Skin epidermis (tissue), 12 donors: ENCODE measurements around the gene SLC38A10.
"Not testable (repeated sequence)": the region's sequence is repeated elsewhere in the genome, so short reads cannot be mapped to it uniquely, and the experiment has no call there.

ENCODE experiments used
- H3K27ac ChIP-seq, 21 experiments: fragments of 200-600 bp; sonication (generic) in 11 of 21; one replicate each; pipeline ENCODE4 v1.5.0; 2020; ENCODE audit warnings: mild to moderate bottlenecking in 3 of 21, inconsistent platforms in 2 of 21, moderate library complexity in 2 of 21
- H3K4me3 ChIP-seq, 7 experiments: fragments of 200-600 bp; sonication (generic) in 2 of 7; one replicate each; pipeline ENCODE4 v1.5.0; 2020; ENCODE audit warnings: inconsistent platforms in 2 of 7, mild to moderate bottlenecking in 2 of 7, moderate library complexity in 1 of 7

Gene SLC38A10

DNA sequence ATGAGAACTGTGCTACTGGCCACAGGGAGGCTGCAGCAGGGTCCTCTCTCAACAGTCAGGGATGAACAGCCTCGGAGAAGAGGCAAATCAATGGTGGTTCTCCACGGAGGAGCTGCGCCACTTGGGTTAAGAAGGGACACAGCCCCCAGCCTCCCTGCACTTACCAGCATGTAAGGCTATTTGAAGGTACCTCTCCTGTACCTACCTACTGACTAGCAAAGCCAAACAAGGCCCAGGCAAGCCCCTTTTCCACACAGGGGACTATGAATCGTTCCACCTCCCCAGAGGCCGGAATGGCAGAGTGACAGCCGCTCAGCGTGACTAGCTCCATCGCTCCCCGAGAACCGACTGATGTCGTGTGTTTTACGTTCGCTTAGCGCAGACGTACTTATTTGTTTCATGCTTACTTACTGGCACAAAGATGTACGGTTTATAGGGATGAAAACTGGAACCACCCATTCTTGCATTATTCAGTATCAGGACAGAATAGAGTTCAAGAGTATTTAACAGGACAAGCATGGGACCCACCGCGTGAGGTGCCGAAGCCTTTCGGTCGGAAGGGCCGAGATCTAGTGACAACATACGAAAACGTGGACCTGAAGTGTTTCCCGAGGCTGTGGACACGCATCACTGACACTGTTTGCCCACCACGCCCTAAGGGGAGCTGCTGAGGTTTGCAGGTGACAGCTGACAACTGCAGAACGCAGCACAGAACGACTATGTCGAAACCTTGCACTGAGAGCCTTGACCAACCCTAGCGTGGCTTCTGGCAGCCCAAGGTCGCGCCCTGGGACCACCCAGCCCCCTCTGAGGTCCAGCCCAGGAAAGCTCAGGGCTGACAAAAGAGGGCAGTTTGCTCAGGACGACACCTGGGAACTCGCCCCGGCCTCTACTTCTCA, 57.3 kb downstream of the SLC38A10 start:
- Histone ChIP-seq H3K4me3 (peak overlapping the region; percentile 81 to 100 (median 93)), H3K27ac (peak overlapping the region in 18 of 21 experiments; percentile 67 to 94 (median 87))

DNA sequence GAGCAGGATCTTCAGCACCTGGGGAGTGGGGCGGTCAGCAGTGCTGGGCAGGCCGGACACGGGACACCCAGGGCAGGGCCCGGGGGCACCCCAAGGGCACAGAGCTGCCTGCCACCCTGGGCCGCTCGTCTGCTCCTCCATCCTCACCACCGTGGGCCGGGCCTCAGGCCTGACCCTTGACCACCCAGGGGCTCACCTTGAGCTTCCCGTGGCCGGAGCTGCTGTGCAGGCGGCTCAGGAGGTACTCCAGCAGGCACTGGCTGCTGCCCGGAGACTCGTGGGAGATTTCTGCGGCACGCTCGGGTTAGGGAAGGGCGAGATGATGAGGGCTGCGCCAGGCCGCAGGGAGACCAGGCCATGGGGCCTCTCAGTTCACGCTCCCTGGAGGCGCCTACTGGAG, 58.3 kb downstream of the SLC38A10 start:
- Histone ChIP-seq H3K27ac (no peak overlapping the region), H3K4me3 (no peak overlapping the region)

DNA sequence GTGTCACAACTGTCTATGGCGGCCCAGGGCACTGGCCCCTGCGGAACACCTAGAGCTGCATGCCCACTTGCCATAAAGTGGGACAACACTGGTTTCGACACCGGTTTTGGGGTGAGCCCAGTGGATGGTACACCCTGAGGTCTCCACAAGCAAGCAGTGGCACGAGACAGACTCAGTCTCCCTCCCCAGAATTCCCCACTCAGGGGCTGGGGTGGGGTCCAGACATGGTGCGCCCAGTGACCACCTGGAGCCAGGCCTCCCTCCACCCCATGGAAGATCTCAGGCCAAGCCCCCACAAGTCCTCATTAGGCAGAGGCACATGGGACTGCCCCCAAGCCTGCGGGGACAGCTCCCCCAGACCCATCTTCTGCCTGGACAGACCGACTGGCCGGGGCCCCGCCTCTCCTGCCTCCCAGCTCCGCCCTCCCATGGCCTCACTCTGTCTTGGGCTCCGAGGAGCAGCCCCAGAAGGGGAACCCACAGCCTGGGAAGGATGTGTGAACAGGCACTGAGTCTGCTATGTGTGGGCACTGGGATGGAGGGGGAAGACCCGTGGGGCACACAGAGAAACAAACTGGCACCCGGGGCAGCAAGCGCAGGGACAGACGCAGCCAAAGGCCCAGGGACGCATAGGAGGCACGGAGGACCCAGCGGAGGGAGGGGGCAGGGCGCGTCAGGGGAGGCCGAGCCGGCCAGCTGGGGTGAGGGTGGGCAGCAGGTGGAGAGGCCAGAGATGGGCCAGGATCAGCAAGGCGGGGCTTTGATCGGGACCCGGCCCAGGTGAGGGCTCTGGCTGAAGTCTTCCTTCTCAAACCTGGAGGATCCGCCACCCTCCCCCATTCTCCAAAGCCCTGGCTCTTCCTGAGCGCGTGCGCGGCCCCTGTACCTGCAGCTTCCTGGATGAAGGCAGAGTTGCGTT, 59.0 kb downstream of the SLC38A10 start:
- no peak overlapping the region for H3K4me3 ChIP-seq
- no peak overlapping the region for H3K27ac ChIP-seq

DNA sequence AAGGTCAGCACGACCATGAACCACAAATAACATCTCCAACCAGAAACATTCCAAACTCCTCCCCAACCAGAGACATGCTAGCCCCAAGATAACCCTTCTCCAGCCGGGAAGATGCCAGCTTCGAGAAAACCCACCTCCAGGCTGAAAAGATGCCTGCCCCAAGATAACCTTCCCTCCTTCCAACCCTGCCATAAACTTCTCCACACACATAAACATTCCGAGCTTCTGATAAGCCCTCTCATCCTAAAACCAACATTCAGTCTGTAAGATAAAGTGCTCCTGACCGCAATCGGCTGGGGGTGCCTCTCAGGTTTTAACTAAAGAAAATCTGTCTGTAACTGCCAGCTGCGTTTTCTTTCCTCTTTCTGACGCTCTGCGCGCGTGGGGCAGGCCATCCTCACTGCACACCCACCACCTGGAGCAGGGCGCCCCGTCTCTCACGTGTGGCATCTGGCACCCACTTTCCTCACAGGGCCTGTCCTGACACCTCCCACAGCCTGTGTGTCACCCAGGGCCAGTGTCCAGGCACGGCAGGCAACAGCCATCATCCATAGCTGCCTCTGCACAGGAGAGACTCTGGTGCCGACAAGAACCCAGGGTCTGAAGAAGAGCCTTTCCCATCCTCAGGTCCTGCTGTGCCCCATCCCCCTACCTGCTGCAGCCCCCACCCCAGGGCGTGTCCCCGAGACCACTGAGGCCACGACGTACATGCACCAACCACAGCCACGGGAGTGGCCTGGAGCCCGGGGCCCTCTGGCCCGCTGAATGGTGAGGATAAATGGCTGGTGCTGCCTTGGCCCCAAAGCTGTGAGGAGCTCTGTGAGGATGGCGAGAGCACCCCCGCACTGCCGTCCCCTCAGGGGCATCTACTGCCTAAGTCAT, 59.9 kb downstream of the SLC38A10 start:
- no peak overlapping the region for H3K27ac ChIP-seq

DNA sequence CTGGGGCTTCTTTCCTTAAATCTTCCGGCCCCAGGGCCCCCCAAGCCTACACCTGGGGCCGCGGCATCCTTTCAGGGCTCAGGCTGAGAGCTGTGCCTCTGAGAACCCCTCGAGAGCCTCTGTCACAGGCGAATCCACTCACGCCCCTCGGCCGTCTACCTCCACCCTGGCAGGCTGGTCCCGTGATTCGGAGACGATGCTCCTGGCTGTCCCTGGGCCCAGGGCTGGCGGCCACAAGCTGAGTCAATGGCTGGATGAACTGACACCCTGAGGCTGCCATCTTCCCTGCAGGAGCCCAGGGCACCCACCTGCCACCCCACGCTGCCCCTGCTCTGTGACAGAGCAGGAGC, 60.6 kb downstream of the SLC38A10 start:
- H3K4me3 ChIP-seq = no peak overlapping the region
- no peak overlapping the region for H3K27ac ChIP-seq

More for the DNA sequence above, 59.9 kb downstream of the SLC38A10 start:
- H3K4me3 ChIP-seq = no peak overlapping the region

DNA sequence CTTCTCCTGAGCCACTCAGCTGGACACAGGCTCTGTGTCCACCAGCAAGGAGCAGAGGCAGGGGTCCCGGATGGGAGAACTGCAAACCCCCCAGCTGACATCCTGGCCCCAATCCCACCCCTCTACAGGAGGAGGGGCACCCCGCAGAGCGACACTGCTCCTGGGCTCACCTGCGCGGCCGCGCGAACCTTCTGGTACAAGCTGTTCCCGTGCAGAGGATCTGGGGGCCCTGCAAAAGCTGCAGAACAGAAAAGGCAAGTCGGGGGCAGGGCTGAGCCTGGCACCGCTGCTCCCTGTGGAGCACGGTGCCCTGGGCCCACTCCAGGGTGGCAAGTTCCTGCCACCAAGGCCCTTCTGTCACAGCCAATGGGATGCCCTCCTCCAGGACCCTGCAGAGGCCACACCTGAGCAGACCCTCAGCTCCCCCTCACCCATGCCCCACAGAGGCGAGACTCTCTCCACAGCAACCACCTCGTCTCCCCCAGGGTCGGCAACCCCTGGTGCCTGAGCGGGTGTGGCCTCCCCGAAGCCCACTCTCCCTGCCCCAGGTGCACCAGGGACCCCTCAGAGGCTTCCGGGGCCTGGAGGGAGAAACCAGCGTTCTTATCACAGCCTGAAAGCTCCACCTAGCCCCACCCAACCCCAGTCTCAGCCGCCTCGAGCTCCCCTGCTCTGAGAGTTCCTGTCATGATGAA, 61.1 kb downstream of the SLC38A10 start:
- H3K27ac ChIP-seq = no peak overlapping the region
- no peak overlapping the region for H3K4me3 ChIP-seq

DNA sequence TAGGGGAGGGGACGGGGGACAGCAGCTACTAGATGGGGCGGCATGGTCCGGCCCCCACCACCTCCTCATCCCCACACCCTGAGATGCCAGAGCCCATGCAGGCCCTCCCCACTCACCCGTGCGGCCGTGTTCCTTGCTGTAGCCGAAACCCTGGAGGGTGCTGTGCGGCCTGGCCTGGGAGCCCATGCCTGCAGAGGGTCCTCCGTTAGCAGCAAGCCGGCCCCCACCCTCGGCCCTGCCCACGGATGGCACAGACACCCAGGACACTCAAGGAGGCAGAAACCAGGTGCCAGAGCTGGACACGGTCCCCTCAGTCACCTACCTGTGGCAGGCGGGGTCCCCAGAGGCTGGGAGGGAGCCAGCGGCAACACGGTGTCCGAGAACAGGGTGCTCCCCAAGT, 61.8 kb downstream of the SLC38A10 start:
- no peak overlapping the region for H3K27ac ChIP-seq
- no peak overlapping the region for H3K4me3 ChIP-seq

DNA sequence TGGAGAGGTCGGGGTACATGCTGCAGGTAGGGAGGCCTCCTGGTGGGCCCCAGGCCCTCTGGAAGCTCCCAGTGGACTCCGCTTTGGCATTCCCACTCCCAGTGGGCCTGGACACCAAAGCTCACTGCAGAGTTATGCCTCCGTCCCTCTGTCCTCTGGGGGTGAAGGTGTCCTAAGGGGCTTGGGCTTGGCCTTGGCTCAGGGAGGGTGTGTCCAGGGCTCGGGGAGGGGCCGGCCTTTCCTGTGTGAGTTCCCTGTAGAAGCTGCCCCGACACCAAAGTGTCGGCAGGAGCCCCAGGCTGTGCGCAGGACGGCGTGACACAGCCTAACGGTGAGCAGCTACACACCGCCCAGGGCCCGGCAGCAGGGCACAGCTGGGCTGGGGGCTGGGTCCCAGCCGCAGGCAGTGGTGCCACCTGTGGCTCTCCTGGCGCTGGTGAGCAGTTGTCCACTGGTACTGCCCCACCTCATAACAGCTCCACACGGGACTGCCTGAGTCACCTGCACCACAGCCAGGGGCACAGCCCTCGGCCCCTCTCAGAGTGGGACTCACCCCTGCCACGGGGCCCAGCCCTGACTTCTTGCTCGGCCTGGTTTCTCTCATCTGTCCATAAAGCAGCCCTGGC, 62.4 kb downstream of the SLC38A10 start:
- Histone ChIP-seq H3K27ac (no peak overlapping the region), H3K4me3 (no peak overlapping the region)

DNA sequence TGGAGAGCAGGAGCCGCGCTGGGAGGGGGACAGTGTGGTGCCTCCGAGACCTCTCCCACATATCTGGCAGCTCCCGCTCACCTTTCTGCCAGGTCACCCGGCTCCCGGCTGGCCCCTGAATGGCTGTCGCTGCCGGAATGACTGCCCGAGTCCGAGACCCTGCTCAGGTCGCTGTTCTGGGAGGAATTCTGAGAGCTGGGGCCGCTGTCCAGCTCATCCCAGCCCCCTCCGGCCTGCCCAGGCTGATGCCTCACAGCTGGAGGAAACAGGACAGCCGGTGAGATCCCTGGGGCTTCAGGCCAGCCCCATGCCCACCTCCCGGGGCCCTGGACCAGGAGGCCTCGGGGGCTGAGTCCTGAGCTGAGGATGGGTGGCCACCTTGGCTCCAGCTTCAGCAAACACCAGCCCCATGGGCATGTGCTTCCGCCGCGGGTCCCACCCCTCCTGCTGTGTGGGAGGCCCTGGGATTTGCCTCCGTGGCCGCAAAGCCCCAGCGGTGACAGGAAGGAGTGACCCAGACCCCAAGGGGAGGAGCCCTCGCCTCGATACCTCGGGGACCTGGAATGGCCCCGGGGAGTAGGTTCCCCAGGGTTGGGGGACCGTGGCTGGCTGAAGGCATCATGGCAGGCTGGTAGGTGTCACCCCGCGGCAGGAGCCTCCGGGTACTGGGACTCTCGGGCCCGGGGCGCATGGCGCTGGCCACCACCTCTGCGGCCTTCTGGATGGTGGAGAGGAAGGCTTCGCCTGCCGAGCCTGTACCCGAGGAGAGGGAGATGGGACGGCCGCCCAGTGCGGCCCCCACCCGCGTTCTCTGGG, 63.1 kb downstream of the SLC38A10 start:
- no peak overlapping the region for H3K27ac ChIP-seq

DNA sequence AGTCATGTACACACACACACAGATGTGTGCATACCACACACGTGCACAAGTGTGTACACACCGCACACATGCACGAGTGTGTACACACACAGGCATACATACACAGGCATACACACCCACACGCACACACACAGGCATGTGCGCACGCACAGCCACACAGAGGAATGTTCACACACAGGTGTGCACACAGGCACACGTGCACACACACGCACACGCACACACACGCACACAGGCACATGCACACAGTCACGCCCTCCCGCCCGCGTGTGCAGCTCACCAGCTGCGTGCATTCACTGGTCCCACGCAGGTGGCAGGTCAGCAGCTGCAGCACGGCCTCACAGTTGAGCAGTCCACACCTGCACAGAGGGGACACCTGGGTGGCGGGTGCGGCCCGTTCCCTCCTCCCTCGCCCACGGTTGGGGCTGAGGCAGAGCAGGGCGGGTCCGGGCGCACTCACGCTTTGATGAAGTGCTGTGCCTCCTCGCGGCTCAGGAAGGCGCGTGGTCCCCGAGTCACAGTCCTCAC, 63.9 kb downstream of the SLC38A10 start:
- Histone ChIP-seq H3K4me3 (no peak overlapping the region), H3K27ac (no peak overlapping the region)

More for the DNA sequence above, 63.1 kb downstream of the SLC38A10 start:
- no peak overlapping the region for H3K4me3 ChIP-seq

DNA sequence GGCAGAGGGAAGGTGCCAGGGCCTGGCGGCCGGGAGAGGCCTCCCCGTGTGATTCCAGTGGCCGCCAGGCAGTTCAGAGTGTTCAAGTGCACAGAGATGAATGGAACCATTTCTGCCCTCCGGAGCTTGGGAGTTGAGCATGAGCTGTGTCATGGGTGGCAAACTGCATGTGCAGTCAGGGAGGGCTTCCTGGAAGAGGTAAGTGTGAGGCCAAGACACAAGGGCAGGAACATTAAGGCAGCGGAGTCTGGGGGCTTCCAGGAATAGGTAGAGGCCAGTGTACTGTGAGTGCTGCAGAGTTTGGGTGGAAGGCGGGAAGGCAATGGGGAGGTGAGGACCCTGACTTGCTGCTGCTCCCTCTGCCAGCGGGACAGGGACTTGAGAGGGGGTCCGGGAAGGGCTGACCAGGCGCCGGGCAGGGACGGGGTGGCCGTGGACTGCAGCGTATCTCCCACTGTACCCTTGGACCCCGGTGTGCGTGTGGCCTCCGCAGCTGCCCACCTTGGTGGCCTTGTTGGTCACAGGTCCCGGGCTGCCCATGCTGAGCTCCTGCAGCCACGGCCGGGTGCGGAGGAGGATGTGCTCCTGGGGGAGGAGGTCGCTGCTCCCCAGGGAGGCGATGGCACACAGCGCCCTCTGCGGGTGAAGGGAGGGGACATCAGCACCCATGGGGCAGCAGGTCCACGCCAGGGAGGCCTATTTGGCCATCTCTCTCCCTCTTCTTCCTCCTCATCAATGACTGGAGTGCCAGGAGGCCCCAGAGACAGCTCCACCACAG, 64.9 kb downstream of the SLC38A10 start:
- Histone ChIP-seq H3K27ac (no peak overlapping the region), H3K4me3 (no peak overlapping the region)

DNA sequence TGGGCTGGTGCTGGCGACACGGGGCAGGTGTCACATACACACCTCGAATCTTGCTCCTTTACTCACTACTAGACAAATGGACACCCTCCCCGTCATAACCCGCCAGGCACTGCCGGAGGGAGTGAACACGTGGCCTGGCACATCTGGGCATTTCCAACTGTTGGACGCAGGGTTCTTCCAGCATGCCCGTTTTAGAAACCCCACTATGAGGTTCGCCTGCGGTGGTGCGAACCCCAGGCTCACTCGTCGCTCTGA, 65.5 kb downstream of the SLC38A10 start:
- Histone ChIP-seq H3K4me3 (no peak overlapping the region), H3K27ac (no peak overlapping the region)

DNA sequence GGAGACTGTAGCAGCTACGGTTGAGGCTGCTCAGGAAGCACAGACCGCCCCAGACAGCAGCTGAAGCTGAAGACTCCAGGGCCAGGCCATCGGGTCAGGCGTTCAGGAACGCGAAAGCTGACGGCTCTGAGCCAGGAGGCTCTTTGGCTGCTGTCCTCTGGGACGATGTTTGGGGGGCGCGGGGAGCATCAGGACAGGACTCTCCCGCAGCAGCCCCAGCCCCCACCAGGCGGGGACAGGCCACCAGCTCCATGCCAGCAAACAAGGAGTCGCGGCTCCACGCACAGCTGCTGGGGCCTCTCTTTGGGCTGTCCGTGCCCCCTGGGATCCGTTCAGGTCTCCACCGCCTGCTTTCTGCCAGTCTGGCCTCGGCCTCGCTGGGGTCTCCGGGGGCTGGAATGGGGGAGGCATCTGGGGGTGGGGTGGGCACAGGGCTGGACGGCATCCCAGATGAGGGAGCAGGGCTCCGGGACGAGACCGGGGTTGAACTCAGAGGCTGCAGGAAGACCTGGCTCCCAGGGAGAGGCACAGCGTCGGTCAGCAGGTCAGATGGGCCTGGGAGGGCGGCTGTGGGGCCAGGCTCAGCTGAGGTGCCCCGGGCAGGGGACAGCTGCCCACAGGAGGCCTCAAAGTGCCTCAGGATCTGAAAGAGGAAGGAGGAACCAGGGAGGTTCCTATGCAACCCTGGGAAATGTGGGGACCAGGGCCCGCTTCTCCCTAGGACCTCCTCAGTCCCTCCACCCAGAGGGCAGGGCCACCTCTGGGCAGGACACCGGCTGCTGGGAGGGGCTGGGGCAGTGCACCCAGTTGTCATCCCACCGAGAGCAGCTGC, 66.1 kb downstream of the SLC38A10 start:
- Histone ChIP-seq H3K27ac (peak overlapping the region in 2 of 21 experiments; percentile 31 to 59), H3K4me3 (no peak overlapping the region)

DNA sequence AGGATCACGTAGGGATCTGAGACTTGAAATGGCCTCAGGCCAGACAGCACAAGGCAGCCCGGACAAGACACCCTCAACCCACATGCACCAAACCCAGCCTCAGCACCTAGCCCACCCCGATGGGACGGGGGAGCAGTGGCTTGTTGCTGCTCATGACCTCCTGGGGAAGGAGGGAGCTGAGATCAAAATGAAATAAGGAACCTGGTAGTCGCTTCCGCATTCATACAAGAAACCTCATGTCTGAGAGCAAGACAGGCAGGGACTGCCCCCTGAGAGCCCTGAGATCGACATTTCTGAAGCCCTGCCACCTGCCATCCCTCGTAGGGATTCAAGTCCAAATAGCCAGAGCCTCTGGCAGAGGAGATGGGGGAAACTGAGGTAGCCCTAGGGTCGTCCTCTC, 66.7 kb downstream of the SLC38A10 start:
- H3K4me3 ChIP-seq = no peak overlapping the region
- H3K27ac ChIP-seq = peak overlapping the region in 2 of 21 experiments; percentile 30 to 59

DNA sequence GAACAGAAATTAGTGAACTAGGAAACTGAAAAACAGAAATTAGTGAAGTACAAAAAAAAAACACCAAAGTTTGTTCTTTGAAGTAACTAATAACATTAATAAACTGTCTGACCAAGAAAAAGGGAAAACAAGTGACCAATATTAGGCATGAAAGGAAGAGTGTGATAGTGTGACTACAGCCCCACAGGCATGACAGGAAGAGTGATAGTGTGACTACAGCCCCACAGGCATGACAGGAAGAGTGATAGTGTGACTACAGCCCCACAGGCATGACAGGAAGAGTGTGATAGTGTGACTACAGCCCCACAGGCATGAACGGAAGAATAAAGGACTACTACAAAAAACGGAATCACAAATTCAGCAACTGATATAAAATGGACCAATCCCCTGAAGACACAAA, 67.5 kb downstream of the SLC38A10 start:
- not testable (repeated sequence) for H3K27ac ChIP-seq, H3K4me3 ChIP-seq

DNA sequence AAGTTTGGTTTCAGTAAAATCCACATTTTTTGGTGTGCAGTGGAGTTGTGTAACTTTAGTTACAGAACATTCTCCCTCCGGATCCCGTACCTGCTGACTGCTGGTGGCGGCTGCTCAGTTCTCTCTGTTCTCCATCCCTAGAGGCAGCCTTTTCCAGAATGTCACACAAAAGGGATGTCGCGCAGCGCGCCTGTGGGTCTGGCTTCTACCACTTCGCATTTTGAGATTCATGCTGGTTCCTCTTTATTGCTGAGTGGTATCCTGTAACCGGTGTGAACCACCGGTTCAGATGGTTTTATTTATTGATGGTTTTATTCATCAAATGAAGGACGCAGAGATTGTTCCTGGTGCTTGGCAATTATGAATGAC, 71.4 kb downstream of the SLC38A10 start:
- H3K27ac ChIP-seq = peak overlapping the region in 9 of 21 experiments; percentile 17 to 74 (median 59)
- peak overlapping the region; percentile 12 to 87 (median 81) for H3K4me3 ChIP-seq
